ENCODE measurements around the gene SCFD2.

Gene SCFD2

DNA sequence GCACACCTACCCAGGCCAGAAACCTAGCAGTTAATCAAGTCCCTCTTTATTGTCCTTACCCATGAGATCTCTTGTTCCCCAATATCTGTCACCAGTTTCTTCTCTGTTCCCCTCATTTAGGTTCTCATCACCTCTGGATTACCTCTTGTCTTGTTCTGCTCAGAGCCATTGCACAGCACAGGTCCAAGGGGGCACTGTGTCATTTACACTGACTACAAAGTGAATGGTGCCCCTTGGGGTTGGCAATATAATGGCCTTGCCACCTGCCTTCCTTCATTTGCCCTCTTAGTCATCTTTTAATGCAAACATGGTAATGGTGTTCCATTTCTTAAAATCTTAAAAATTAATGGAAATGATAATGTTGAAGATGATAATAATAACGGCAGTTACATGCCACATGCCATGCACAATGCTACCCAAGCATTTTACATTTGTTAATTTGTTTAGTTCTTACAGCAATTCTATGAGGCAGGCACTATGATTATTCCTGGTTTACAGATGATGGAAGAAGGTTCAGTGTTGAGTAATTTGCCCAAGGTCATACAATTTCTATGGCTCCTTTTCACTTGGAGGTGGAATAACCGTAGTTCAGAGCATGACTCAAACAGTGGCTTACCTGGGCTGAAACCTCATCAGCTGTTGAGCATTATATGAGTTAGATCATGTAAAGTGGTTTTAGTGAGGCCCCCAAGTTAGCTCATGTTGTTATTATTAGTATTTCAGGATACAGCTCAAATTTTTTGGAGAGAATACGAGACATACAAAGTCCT lies 385.9 kb downstream of the SCFD2 start:
- no peak for DNase-seq

GRCh38 chr4:52979020-52979419 lies 386.8 kb downstream of the SCFD2 start:
- no peak for DNase-seq

- DNase-seq = no peak
Observed at GRCh38 chr4:52977252-52977651, 388.6 kb downstream of the SCFD2 start.

DNA sequence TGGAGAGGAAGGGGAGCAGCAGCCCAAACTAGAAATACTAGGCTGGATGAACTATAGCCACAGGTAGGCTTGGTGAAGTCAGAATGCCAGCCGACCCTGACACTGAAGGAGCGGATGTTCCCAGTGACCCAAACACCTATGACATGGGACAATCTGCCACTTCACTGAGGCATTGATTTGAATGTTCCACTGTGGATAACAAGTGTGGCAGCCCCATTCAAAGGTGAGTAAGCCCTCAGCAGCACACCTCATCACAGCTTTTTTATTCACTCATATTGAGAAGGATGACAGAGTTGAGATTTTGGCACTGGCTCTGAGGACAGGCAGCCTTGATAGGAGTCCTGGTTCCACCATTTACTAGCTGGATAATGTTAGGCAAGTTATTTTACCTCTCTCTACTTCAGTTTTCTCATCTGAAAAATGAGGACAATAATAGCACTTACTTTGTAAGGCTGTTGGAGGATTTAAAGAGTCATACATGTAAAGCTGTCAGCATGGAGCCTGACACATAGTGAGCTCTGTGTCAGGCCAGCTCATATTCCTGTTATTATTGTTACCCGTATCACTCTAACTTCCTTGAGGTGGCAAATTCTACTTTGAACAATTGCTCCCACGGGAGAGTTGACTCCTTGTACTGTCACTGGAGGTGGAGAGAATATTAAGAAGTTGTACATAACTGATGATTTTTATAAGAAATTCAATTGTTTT lies 389.2 kb downstream of the SCFD2 start:
- no peak for DNase-seq

DNA sequence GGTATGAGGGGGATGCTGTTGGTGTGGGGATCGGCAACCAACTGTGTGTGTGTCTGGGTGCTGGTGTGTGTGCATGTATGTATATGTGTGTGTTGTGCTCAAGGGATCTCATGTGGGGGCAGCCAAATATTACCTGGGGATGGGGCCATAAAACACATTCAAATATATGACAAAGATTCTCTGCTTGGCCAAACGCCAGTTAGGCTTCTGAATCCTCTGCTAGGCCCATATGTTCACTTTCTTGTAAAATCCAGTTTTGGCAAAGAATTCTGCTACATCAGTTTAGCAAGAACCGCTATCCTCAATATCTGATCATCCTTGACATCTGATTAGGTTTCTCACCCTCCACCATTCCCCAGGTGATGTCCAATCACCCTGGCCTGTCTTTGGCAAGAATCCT lies 397.2 kb downstream of the SCFD2 start:
- DNase-seq = no peak

DNA sequence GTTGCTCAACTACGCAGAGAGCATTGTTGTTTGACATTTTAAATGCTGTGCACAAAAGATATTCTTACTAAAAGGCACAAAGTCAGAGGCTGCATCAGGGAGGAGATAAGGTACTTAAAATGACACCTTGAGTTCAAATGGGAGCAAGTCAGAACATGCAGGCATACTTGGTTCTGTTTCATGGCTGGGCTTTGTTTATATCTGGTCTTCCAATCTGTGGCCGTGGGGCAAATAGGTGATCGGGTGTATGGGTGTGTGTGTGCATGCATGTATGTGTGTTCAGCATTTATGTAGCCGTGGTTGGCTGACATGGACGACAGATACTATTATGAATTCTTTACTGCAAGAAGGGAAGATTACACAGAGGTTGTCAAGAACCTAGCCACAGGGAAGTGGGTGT lies 397.6 kb downstream of the SCFD2 start:
- no peak for DNase-seq

- DNase-seq = no peak
Observed at GRCh38 chr4:52966781-52967180, 399.1 kb downstream of the SCFD2 start.

DNA sequence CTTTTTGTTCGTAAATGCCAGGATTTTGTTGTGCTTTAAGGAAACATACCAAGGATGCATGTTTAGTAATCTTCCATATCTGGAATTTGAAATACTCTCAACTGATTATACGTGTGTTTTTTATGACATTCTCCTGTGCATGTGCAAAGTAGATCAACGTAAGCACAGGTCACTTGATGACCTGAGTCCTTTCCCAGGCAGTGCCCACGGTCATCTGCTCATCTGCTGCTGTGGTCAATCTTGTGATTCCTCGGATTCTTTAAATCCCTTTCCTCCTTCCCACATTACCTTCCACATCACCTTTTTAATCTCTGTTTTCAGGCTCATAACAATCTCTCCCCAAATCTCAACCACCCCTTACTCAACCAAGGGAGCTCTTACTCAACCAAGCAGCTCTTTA lies 399.7 kb downstream of the SCFD2 start:
- DNase-seq = no peak

DNA sequence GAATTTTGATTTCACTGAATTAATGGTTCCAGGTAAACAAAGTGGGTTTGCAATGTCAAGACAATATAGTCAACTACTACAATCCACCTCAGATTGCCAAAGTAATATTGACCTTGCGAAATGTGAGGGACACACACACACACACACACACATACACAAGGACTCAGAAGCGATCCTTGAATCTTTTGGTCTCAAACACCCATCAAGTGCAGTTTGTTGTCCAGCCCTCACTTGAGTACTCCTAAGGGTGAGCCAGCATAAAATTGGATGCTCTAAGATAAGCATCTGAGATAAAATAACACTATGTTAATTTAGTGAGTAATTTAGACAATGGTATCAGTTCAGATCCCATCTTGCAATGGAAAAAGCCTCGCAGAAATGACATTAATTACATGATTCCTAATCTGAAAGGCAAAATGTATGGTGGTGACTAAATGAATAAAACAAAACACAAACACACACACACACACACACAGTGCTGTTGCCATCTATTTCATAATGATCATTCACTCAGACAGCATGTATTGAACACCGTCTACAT lies 401.2 kb downstream of the SCFD2 start:
- no peak for DNase-seq

- no peak for DNase-seq
Observed at GRCh38 chr4:52964011-52964410, 401.9 kb downstream of the SCFD2 start.

GRCh38 chr4:52962721-52963120 lies 403.1 kb downstream of the SCFD2 start:
- DNase-seq = no peak

- DNase-seq = no peak
Observed at GRCh38 chr4:52961666-52962412, 404.0 kb downstream of the SCFD2 start.

- DNase-seq = no peak
Observed at GRCh38 chr4:52959541-52959940, 406.3 kb downstream of the SCFD2 start.

GRCh38 chr4:52957835-52958631 lies 407.8 kb downstream of the SCFD2 start:
- no peak for DNase-seq

DNA sequence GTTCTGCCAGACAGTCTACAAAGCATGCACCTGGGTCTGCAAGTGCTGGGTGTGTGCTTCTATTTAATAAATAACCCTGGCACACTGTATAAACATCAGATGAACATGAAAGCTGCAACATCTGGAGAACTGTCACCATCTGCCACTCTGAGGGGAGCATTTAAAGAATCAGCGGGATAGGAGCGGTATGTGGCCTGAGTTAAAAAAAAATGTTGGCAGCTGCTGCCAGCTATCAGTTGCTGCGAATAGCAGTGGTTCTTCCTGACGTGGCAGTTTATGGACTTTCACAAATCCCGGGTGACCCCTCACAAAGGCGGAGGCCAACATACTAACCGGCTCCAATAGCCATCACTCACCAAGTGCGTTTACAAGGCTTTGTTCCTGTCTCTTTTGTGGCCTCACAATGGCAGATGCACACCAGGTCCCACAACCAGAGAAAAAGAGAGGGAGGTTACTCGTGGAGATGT lies 408.6 kb downstream of the SCFD2 start:
- no peak for DNase-seq

GRCh38 chr4:52956691-52957090 lies 409.2 kb downstream of the SCFD2 start:
- DNase-seq = no peak

- no peak for DNase-seq
Observed at GRCh38 chr4:52954560-52955170, 411.2 kb downstream of the SCFD2 start.

- DNase-seq = no peak
Observed at GRCh38 chr4:52952540-52952939, 413.3 kb downstream of the SCFD2 start.

DNA sequence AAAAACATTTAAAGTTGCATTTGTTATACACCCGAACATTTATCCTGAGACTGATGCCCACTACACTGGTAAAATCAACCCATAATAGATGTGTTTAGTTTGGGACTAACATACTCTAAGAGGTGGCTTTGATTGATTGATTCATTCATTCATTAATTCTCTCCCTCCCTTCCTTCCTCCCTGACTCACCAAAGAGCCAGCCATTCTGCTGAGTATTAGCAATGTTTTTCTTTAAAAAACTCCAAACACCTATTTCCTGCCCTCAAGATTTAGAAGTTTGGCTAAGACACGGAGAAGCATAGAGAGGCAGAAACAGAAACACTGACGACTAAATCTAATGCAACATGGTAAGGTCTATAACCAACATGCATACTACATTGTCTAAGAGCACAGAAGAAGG lies 414.8 kb downstream of the SCFD2 start:
- no peak for DNase-seq

GRCh38 chr4:52950226-52950625 lies 415.6 kb downstream of the SCFD2 start:
- no peak for DNase-seq

DNA sequence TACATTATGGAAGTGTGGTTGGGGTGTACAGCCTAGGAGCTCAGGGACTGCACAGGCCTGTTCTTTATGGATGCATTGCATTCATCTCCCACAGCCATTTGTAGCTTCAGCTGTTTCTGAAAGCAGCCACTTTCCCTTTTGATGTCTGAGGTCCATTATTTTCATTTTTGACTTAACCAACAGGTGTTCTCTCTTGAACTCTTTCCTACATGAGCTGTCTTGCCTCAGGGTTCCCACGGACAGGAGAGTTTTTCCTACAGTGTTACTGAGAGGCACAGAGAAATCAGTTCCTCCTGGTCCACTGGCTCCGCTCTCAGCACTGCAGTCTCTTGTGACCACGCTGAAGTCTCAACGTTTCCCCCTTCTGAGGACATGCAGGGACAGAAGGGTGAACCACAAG lies 416.5 kb downstream of the SCFD2 start:
- DNase-seq = no peak

GRCh38 chr4:52948057-52948423 lies 417.8 kb downstream of the SCFD2 start:
- no peak for DNase-seq

All from suppressor macrophage treated with lipopolysaccharide for 1 hour (primary cell).